ENCODE measurements around the gene LHX3.

Gene LHX3

GRCh38 chr9:136185066-136185465 is 19.9 kb downstream of the LHX3 start:
- H3K4me3 ChIP-seq (ENCODE audit: low read length): no peak overlapping the region
- DNase-seq (ENCODE audit: low read depth, low spot score): no peak

- no peak overlapping the region for H3K4me3 ChIP-seq (ENCODE audit: low read length)
- no peak for DNase-seq (ENCODE audit: low read depth, low spot score)
Observed at GRCh38 chr9:136182850-136183422, 22.0 kb downstream of the LHX3 start.

DNA sequence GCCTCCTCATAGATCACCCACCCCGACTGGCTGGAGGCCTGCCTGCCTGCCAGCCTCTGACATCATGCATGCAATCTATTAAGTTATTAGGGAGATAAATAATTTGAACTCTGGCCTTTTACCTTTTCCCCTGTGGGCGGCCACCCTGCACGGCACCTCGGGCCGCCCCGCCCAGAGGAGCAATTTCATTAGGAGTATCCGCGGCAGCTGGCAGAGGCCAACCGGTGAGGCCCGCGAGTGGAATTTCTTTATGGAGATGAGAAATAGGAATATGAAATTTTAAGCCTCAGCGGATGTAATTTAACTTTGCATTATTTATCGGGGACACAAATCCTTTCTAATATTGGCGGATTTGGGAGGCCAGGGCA is 22.5 kb downstream of the LHX3 start:
- no peak overlapping the region for H3K4me3 ChIP-seq (ENCODE audit: low read length)
- no peak for DNase-seq (ENCODE audit: low read depth, low spot score)

DNA sequence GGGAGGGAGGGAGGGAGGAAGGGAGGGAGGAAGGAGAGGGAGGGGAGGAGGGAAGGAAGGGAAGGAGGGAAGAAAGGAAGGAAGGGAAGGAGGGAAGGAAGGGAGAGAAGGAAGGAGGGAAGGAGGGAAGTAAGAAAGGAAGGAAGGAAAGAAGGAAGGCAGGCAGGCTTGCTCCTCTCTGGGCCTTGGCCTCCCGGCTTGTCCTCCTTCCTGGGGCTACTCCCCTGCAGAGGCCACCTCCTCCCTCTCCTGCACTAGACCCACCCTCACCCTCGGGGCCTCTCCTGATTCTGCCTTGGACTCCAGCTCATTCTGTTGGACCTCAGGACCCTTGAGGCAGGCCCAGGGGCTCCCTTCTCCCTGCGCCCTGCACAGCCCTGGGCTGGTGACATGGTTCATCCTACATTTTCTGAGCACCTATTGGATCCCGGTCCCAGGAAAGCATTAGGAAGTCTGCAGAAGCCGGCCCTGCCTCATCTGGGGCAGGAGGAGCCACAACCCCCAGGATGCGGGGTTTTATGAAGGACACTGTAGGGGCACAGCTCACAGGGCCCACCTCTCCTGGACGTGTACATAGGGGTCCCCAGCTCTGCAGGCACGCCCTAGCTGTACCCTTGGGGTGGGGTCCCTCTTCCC is 23.0 kb downstream of the LHX3 start:
- DNase-seq (ENCODE audit: low read depth, low spot score): no peak
- H3K4me3 ChIP-seq (ENCODE audit: low read length): no peak overlapping the region

DNA sequence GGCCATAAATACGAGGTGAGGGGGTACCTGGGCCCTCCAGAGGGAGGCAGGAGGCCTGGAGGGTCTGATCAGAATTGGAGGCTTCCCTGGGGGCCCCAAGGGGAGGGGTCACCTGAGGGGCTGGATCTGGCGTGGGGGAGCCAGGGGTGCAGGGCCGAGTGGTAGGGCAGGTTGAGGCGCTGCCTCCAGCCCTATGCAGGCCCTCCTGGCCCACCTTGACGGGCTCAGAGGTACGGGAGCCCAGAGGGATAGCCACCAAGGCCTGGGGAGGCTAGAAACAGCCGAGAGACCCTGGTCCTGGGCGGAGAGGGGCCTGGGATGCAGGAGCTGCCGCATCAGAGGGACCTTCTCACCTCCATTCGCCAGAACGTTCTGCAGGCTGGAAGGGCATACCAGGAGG is 24.3 kb downstream of the LHX3 start:
- H3K4me3 ChIP-seq (ENCODE audit: low read length): no peak overlapping the region
- DNase-seq (ENCODE audit: low read depth, low spot score): no peak

DNA sequence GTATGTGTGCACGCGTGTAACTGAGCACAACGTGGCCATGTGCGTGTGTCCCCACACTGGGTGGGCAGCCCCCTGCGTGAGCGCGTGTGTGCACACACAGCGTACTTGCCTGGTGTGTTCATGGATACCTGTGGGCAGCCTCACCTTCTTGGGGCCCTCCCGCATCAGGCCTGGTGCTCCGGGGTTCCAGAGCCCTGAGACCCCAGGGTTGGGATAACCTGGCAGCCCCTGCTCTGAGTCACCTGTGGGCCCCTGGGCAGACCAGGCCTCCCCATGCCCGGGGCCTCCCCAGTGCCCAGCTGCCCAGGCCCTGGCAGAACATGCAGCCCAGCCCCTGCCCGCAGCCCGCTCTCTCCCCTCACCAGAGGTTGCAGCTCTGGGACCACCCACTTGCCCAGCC is 25.2 kb downstream of the LHX3 start:
- DNase-seq (ENCODE audit: low read depth, low spot score): no peak
- no peak overlapping the region for H3K4me3 ChIP-seq (ENCODE audit: low read length)

DNA sequence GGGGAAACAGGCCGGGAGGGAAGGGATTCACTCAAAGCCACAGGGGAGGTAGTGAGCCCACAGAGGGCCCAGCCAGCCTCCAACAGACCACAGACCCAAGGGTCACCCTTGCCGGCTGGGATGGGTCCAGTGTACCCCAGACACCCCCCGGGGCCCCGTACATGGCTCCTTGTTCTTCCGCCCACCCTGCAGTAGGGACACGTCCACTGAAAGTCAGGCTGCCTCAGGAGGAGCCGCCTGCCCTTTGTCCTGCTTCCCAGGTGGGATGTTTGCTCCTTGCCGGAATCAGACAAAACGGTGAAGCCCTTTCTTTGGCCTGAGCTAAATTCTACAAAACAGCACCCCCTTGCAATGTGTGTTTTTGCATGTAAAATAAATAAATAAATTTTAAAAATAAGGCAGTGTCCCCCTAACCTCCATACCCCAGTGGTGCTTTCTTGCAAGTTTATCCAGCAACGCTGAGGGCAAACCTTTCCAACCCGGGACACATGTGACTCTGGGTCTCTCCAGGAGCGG is 25.8 kb downstream of the LHX3 start:
- no peak for DNase-seq (ENCODE audit: low read depth, low spot score)
- H3K4me3 ChIP-seq (ENCODE audit: low read length): no peak overlapping the region

DNA sequence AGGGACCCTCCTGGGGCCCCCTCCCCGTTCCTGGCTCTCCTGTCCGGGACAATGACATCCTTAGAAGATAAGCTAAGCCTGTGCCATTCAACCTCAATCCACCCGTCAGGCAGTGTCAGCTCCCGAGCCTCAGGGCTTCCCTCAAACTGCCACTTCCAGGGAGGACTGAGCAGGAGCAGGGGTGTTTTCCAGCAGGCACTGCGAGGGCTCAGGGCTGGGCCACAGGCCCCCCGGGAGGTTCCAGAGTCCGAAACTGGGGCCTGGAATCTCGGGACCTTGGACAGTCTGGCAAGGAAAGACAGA is 26.2 kb downstream of the LHX3 start:
- no peak for DNase-seq (ENCODE audit: low read depth, low spot score)
- H3K4me3 ChIP-seq (ENCODE audit: low read length): no peak overlapping the region

DNA sequence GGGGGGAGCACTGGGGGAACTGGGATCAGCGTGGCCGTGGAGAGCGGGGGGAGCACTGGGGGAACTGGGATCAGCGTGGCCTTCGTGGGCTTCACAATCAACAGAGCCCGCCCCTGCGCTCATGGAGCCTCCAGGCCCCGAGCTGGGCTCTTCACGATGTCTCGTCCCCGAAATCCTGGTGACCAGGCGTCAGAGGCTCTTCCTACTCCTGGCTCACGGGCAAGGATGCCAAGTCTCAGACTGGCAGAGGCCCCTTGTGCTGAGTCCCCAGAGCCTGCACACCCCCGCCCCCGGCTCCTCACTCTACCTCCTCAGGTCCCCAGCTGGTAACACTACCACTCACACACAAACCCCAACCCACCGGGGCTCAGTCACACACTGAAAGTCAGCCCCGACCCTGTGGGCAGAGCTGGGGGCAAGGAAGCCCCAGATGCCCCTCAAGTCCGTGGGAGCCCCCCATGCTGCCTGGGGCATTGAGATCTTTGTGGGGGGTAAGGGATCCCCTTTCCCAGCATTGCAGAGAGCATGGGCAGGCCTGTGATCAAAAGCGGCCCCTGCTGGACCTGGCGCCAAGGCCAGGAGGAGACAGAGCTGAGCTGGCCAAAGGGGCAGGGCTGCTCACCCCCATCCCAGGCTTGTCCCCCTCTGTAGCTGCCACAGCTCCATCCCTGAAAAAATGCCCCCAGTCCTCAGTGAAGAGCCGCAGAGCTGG is 26.7 kb downstream of the LHX3 start:
- no peak for DNase-seq (ENCODE audit: low read depth, low spot score)

DNA sequence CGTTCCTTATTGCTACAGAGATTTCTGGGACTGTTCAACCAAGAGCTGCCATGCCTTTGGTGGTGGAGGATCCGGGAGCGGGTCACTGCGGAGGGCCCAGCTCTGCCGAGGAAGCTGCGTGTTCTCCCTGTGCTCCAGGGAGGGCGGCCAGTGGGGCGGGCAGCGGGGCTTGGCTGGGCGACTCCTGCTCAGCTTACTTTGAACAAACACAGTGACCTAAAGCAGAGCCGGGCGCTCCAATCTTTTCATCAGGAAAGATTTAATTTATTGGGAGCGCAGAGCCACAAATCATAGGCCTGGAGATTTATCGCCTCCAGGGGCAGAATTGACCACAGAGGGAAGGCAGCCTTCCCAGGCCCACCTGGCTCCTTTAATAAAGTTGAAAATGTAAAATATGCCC is 27.7 kb downstream of the LHX3 start:
- H3K4me3 ChIP-seq (ENCODE audit: low read length): no peak overlapping the region
- DNase-seq (ENCODE audit: low read depth, low spot score): no peak

More for the DNA sequence above, 26.7 kb downstream of the LHX3 start:
- H3K4me3 ChIP-seq (ENCODE audit: low read length): no peak overlapping the region

DNA sequence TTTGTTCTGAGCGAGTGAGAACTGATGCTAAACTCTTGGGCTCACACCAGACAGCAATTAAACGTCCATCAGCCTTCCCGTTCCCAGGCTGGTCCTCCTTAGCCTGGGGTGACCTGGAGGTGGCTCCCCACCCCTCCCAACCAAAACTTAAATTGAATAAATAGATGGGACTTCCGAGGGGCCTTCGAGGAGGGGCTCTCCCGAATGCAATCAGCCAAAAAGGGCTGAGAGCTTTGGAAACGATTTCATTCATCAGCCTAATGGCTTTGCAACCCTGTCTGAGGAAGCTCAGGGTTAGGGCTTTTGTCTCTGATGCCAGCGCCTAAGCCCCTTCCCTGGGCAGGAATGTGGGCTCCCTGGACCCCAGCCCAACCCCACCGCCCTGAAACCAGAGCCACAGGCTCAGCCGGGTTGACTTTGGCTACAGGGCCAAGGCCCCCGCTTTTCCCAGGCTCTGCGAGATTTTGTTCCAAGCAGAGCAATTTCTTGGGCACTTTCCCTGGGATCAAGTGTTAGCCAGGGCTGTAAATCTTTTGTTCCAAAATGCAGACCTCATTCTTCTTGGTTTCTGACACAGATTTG is 29.2 kb downstream of the LHX3 start:
- no peak for DNase-seq (ENCODE audit: low read depth, low spot score)
- no peak overlapping the region for H3K4me3 ChIP-seq (ENCODE audit: low read length)

GRCh38 chr9:136174779-136175615 is 29.9 kb downstream of the LHX3 start:
- no peak overlapping the region for H3K4me3 ChIP-seq (ENCODE audit: low read length)
- DNase-seq (ENCODE audit: low read depth, low spot score): no peak

- DNase-seq (ENCODE audit: low read depth, low spot score): no peak
- no peak overlapping the region for H3K4me3 ChIP-seq (ENCODE audit: low read length)
Observed at GRCh38 chr9:136173648-136174290, 31.2 kb downstream of the LHX3 start.

DNA sequence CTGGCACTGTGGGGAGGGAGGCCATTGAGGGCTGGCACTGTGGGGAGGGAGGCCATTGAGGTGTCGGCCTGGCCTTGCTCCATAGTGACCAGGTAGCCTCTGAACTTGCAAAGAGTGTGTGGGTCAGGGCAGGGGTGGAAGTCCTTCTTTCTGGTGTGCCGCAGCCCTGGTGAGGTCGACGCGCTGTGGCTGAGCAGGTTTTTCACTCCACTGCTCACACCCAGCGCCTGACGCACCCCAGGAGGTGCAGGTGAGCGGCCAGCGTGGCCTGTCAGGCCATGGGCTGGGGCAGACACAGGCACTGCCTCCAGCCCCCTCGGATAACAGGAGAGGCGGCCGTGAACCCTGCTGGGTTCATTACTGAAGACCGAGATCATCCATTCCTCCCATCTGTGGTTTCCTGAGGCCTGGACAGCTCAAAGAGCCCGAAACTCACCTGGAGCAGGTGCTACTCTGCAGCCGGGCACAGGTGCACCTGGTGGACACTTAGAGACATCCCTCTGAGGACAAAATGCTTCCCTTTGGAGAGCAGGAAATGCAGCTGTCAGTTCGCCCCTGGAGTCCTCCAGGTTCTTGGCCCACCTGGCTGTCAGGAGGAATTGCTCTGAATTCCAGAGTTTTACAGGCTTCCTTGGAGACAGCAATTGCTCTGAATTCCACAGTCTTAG is 32.4 kb downstream of the LHX3 start:
- no peak for DNase-seq (ENCODE audit: low read depth, low spot score)
- H3K4me3 ChIP-seq (ENCODE audit: low read length): no peak overlapping the region

GRCh38 chr9:136171801-136172411 is 33.0 kb downstream of the LHX3 start:
- no peak overlapping the region for H3K4me3 ChIP-seq (ENCODE audit: low read length)
- no peak for DNase-seq (ENCODE audit: low read depth, low spot score)

- DNase-seq (ENCODE audit: low read depth, low spot score): no peak
- no peak overlapping the region for H3K4me3 ChIP-seq (ENCODE audit: low read length)
Observed at GRCh38 chr9:136171009-136171800, 33.7 kb downstream of the LHX3 start.

All from Jurkat, Clone E6-1 (cell line).